BJ (cell line): ENCODE results near the gene SPATA16. TPM values are rescaled to one million over a fixed set of nuclear protein-coding genes. Genes with fewer than 3 reads are reported as not detected.

Experiments
- CTCF ChIA-PET: fragments of 350-600 bp; formaldehyde crosslinking; extraction: SDS; loops from one replicate; lab custom pipeline; 2021; ENCODE audit warnings: antibody characterized with exemption, inconsistent platforms; lab: Yijun Ruan, JAX
- POLR2A ChIA-PET: fragments of 300-600 bp; sonication (Branson Sonifier 250); formaldehyde crosslinking; extraction: SDS; loops from one replicate; lab custom pipeline; 2021; ENCODE audit warnings: antibody characterized with exemption; lab: Charles Lee
- DNase-seq: peaks from one replicate; pipeline ENCODE4 v3.0.0-alpha.2; 2011; ENCODE audit warnings: low read depth
- H3K27me3 ChIP-seq: 2 replicates; pipeline ENCODE4 v1.6.0; 2011; ENCODE audit warnings: low read length; ENCODE audit not compliant: control insufficient read depth, insufficient read depth
- H3K36me3 ChIP-seq: 2 replicates; pipeline ENCODE4 v1.5.1; 2011; ENCODE audit warnings: low read length; ENCODE audit not compliant: control insufficient read depth, insufficient read depth
- H3K4me3 ChIP-seq: 2 replicates; pipeline ENCODE4 v1.5.1; 2011; ENCODE audit warnings: low read depth, mild to moderate bottlenecking, control low read depth, low read length
- CTCF ChIP-seq: IDR thresholded peaks from 2 replicates; pipeline ENCODE4 v1.5.1; 2011; ENCODE audit warnings: low read depth, mild to moderate bottlenecking, control low read depth, inconsistent platforms, low read length, moderate library complexity; ENCODE audit not compliant: insufficient read depth
- polyA plus RNA-seq: library from polyadenylated mRNA; depleted of rRNA; stranded (reverse); fragments of >200 nt; gene quantifications from 2 replicates; pipeline ENCODE4 v1.2.3, GENCODE V29; 2011

Gene SPATA16
- polyA plus RNA-seq, 1 experiment = not detected

- TF ChIP-seq CTCF = no peak
- DNase-seq = no peak
- no peak overlapping the region for H3K4me3 ChIP-seq
- H3K36me3 ChIP-seq = no peaks in the 10 kb centered on the region
- POLR2A ChIA-PET = no interaction called here
- peaks cover 2% of the 10 kb centered on the region; the same call in 1 of the 2 replicates for H3K27me3 ChIP-seq
- CTCF ChIA-PET = no interaction called here
Measured at GRCh38 chr3:172859041-172859440, 282.0 kb downstream of the SPATA16 start.

GRCh38 chr3:172856795-172857742 lies 284.0 kb downstream of the SPATA16 start:
- Histone ChIP-seq H3K27me3 (peaks cover 4% of the 10 kb centered on the region; the same call in 1 of the 2 replicates), H3K4me3 (no peak overlapping the region), H3K36me3 (no peaks in the 10 kb centered on the region)
- ChIA-PET CTCF (interaction anchor here (0.6 kb wide), 1 partner anchor 232 kb away, joined by 3 read pairs; no protein-coding TSS in a partner anchor), POLR2A (no interaction called here)
- no peak for TF ChIP-seq CTCF
- no peak for DNase-seq

GRCh38 chr3:172855037-172855436 lies 286.0 kb downstream of the SPATA16 start:
- Histone ChIP-seq H3K4me3 (no peak overlapping the region), H3K27me3 (peaks cover 4% of the 10 kb centered on the region; the same call in 1 of the 2 replicates), H3K36me3 (no peaks in the 10 kb centered on the region)
- ChIA-PET POLR2A (no interaction called here), CTCF (interaction anchor here (0.7 kb wide), 1 partner anchor 55 kb away, joined by 3 read pairs; no protein-coding TSS in a partner anchor)
- DNase-seq = no peak
- TF ChIP-seq CTCF = no peak

GRCh38 chr3:172853921-172854666 lies 286.9 kb downstream of the SPATA16 start:
- DNase-seq = no peak
- ChIA-PET CTCF (no interaction called here), POLR2A (no interaction called here)
- H3K27me3 ChIP-seq = peaks cover 4% of the 10 kb centered on the region; the same call in 1 of the 2 replicates
- H3K4me3 ChIP-seq = no peak overlapping the region
- no peaks in the 10 kb centered on the region for H3K36me3 ChIP-seq
- TF ChIP-seq CTCF = no peak

GRCh38 chr3:172853005-172853404 lies 288.0 kb downstream of the SPATA16 start:
- Histone ChIP-seq H3K4me3 (no peak overlapping the region), H3K36me3 (no peaks in the 10 kb centered on the region)
- CTCF ChIA-PET = no interaction called here

More at GRCh38 chr3:172853005-172853404, 288.0 kb downstream of the SPATA16 start:
- no peak for TF ChIP-seq CTCF
- peaks cover 4% of the 10 kb centered on the region; the same call in 1 of the 2 replicates for H3K27me3 ChIP-seq
- POLR2A ChIA-PET = no interaction called here
- DNase-seq = no peak
